ENCODE results near the gene P2RY6. TPM values are rescaled to one million over a fixed set of nuclear protein-coding genes. Genes with fewer than 3 reads are reported as not detected.

Gene P2RY6
- total RNA-seq, 2 experiments from 2014 or later, result not detected

DNA sequence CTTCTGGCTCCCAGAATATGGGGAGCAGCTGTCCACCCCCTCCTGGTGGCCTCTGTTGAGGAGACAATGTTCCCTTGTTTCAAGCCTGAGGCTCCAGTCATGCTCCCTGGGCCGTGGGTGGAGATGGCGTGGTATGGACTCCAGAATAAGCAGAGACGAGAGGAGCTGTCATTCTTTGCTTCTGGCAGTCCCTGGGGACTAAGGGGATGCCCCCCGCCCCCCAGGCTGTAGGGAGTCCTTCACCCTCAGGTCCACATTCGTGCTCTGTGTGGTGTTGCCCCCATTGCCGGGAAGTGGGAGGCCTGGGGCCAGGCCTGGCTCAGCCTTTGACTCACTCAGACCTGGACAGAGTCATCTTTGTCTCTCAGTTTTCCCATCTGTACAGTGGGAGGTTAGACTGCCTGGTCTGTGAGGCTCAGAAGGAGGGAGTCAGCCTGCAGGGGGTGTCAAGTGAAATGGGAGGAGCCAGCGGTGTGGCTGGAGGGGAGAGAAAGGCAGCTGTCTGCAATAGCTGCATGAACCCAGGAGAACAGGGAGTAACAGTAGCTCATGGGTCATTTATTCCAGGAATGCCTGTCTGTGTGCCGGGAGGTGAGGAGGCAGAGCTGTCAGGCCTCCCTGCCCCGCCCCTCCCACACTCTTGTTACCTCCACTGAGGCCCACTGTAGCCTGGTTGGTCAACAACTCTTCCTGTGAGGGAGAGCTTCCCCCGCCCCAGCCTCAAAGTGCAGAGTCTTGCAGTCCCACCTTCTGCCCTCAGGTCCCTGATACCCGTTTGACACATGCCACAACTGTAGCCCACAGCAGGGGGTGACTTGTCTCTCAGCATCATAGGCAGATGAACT lies 42.2 kb downstream of the P2RY6 start:
- H3K4me1 ChIP-seq (ENCODE audit: insufficient read depth, low read length, poor library complexity, severe bottlenecking), result peaks cover 14% of the 10 kb centered on the region
- intact Hi-C loops (cut with micrococcal nuclease; ENCODE audit: unreplicated experiment), result no loop called here
- H3K27ac ChIP-seq (ENCODE audit: low read depth, low read length, poor library complexity, severe bottlenecking), result no peak overlapping the region
- no peaks in the 10 kb centered on the region for H3K9me3 ChIP-seq (ENCODE audit: low read length)
- no peaks in the 10 kb centered on the region for H4K20me1 ChIP-seq (ENCODE audit: insufficient read depth, low read length)
- H3K79me2 ChIP-seq (ENCODE audit: insufficient read depth, low read depth, low read length), result no peaks in the 10 kb centered on the region
- no peaks in the 10 kb centered on the region for H3K9me2 ChIP-seq (ENCODE audit: insufficient read depth, low read length)
- H3K4me3 ChIP-seq (ENCODE audit: low read depth, low read length, poor library complexity, severe bottlenecking), result no peak overlapping the region
- no peak overlapping the region for H3K4me2 ChIP-seq (ENCODE audit: low read length)
- H2AFZ ChIP-seq (ENCODE audit: low read length), result 0 out of 2 replicates have a peak overlapping the region, but pooled peaks have one; percentile 1
- ChIA-PET CTCF (ENCODE audit: unreplicated experiment) (interaction anchor here (0.6 kb wide), 2 partner anchors 15 to 20 kb away, joined by 4 to 8 read pairs; no protein-coding TSS in a partner anchor), POLR2A (interaction anchor here (0.5 kb wide), 1 partner anchor 21 kb away, joined by 3 read pairs; no protein-coding TSS in a partner anchor)
- TF ChIP-seq, protein P1, sequence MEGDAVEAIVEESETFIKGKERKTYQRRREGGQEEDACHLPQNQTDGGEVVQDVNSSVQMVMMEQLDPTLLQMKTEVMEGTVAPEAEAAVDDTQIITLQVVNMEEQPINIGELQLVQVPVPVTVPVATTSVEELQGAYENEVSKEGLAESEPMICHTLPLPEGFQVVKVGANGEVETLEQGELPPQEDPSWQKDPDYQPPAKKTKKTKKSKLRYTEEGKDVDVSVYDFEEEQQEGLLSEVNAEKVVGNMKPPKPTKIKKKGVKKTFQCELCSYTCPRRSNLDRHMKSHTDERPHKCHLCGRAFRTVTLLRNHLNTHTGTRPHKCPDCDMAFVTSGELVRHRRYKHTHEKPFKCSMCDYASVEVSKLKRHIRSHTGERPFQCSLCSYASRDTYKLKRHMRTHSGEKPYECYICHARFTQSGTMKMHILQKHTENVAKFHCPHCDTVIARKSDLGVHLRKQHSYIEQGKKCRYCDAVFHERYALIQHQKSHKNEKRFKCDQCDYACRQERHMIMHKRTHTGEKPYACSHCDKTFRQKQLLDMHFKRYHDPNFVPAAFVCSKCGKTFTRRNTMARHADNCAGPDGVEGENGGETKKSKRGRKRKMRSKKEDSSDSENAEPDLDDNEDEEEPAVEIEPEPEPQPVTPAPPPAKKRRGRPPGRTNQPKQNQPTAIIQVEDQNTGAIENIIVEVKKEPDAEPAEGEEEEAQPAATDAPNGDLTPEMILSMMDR (conservative IDR thresholded peaks at IDR 0.05; ENCODE audit: low read length), result no peak
- TF ChIP-seq EZH2phosphoT487 (IDR thresholded peaks at IDR 0.05; ENCODE audit: borderline replicate concordance, low read depth, low read length), result no peak
- no peaks in the 10 kb centered on the region for H3K36me3 ChIP-seq (ENCODE audit: insufficient read depth, low read length)
- no TSS peak for BruUV-seq (replicated peaks)
- DNase-seq (ENCODE audit: low spot score), result peak; percentile 29

DNA sequence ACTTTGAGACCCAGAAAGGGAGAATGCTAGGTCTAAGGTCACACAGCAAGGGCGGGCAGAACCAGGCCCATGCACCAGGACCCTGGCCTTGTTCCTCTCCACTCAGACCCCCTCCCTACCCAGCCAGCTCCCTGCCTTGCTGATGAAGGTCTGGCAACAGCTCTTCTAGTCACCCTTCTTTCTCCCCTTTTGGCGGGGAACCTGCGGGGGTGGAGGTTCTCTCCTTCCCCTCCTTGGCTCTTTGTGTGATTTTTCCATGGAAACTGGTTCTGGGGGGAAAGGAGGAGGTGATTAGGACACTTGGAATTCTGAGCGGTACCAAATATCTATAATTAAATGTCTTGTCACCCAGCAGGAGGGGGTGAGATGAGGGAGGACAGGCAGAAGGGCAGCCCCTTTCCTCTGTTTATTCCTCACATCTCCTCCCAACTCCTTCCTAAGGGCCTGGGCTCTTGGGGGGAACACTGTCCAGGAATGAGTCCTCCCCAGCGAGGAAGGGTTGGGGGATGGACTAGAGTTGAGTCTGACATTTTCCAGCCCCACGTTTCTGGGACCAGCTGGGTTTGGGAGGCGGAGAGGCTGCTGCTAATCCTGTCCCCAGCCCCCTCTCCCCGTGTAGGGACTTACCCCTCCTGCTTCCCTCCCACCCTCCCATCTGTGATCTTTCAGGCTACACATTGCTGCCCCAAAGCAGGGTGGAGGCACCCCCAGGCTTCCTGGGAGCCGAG lies 43.3 kb downstream of the P2RY6 start:
- CTCF ChIA-PET (ENCODE audit: unreplicated experiment), result interaction anchor here (0.6 kb wide), 2 partner anchors 16 to 22 kb away, joined by 4 to 8 read pairs; no protein-coding TSS in a partner anchor

More for the DNA sequence above, 43.3 kb downstream of the P2RY6 start:
- Histone ChIP-seq H3K9me3 (ENCODE audit: low read length) (no peaks in the 10 kb centered on the region), H3K79me2 (ENCODE audit: insufficient read depth, low read depth, low read length) (no peaks in the 10 kb centered on the region), H3K4me2 (ENCODE audit: low read length) (no peak overlapping the region), H2AFZ (ENCODE audit: low read length) (no peak overlapping the region), H3K9me2 (ENCODE audit: insufficient read depth, low read length) (no peaks in the 10 kb centered on the region), H3K4me3 (ENCODE audit: low read depth, low read length, poor library complexity, severe bottlenecking) (no peak overlapping the region), H4K20me1 (ENCODE audit: insufficient read depth, low read length) (no peaks in the 10 kb centered on the region), H3K36me3 (ENCODE audit: insufficient read depth, low read length) (no peaks in the 10 kb centered on the region), H3K27ac (ENCODE audit: low read depth, low read length, poor library complexity, severe bottlenecking) (no peak overlapping the region), H3K4me1 (ENCODE audit: insufficient read depth, low read length, poor library complexity, severe bottlenecking) (peaks cover 14% of the 10 kb centered on the region)
- TF ChIP-seq, protein P1 (conservative IDR thresholded peaks at IDR 0.05; ENCODE audit: low read length), result no peak
- TF ChIP-seq EZH2phosphoT487 (IDR thresholded peaks at IDR 0.05; ENCODE audit: borderline replicate concordance, low read depth, low read length), result no peak
- intact Hi-C loops (cut with micrococcal nuclease; ENCODE audit: unreplicated experiment), result no loop called here
- no TSS peak for BruUV-seq (replicated peaks)
- DNase-seq (ENCODE audit: low spot score), result no peak
- POLR2A ChIA-PET, result no interaction called here
